ENCODE data around the gene NPAT. TPM values are rescaled to one million over a fixed set of nuclear protein-coding genes. Genes with fewer than 3 reads are reported as not detected.

The NPAT gene
- total and polyA plus RNA-seq, 2 of the 13 experiments (the other 11 are each of a cell fraction or from before 2014, with no cell fraction given) = 4.4 to 11.2 TPM

DNA sequence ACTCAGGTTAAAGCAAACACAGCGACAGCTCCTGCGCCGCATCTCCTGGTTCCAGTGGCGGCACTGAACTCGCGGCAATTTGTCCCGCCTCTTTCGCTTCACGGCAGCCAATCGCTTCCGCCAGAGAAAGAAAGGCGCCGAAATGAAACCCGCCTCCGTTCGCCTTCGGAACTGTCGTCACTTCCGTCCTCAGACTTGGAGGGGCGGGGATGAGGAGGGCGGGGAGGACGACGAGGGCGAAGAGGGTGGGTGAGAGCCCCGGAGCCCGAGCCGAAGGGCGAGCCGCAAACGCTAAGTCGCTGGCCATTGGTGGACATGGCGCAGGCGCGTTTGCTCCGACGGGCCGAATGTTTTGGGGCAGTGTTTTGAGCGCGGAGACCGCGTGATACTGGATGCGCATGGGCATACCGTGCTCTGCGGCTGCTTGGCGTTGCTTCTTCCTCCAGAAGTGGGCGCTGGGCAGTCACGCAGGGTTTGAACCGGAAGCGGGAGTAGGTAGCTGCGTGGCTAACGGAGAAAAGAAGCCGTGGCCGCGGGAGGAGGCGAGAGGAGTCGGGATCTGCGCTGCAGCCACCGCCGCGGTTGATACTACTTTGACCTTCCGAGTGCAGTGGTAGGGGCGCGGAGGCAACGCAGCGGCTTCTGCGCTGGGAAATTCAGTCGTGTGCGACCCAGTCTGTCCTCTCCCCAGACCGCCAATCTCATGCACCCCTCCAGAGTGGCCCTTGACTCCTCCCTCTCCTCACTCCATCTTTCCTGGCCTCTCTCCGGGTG, at the start of gene NPAT, which contains the start of gene ATM (continued):
- TF ChIP-seq, protein P1, sequence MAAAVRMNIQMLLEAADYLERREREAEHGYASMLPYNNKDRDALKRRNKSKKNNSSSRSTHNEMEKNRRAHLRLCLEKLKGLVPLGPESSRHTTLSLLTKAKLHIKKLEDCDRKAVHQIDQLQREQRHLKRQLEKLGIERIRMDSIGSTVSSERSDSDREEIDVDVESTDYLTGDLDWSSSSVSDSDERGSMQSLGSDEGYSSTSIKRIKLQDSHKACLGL (CRISPR knock-in tag; IDR thresholded peaks at IDR 0.05) = peak; percentile 68
- TF ChIP-seq, protein P2, sequence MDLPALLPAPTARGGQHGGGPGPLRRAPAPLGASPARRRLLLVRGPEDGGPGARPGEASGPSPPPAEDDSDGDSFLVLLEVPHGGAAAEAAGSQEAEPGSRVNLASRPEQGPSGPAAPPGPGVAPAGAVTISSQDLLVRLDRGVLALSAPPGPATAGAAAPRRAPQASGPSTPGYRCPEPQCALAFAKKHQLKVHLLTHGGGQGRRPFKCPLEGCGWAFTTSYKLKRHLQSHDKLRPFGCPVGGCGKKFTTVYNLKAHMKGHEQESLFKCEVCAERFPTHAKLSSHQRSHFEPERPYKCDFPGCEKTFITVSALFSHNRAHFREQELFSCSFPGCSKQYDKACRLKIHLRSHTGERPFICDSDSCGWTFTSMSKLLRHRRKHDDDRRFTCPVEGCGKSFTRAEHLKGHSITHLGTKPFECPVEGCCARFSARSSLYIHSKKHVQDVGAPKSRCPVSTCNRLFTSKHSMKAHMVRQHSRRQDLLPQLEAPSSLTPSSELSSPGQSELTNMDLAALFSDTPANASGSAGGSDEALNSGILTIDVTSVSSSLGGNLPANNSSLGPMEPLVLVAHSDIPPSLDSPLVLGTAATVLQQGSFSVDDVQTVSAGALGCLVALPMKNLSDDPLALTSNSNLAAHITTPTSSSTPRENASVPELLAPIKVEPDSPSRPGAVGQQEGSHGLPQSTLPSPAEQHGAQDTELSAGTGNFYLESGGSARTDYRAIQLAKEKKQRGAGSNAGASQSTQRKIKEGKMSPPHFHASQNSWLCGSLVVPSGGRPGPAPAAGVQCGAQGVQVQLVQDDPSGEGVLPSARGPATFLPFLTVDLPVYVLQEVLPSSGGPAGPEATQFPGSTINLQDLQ (CRISPR knock-in tag; IDR thresholded peaks at IDR 0.05) = no peak
- TF ChIP-seq ZNF354B (CRISPR knock-in tag; IDR thresholded peaks at IDR 0.05) (no peak), NR3C1 (CRISPR knock-in tag; IDR thresholded peaks at IDR 0.05) (no peak), ZNF326 (CRISPR knock-in tag; IDR thresholded peaks at IDR 0.05; ENCODE audit: borderline replicate concordance) (no peak), ZNF446 (CRISPR knock-in tag; IDR thresholded peaks at IDR 0.05) (no peak), NAIF1 (CRISPR knock-in tag; IDR thresholded peaks at IDR 0.05; ENCODE audit: borderline replicate concordance) (peak; percentile 51; the same call in 1 of the 2 replicates), ISX (CRISPR knock-in tag; conservative IDR thresholded peaks at IDR 0.05) (no peak), ZSCAN20 (CRISPR knock-in tag; IDR thresholded peaks at IDR 0.05; ENCODE audit: borderline replicate concordance) (no peak), ZNF549 (CRISPR knock-in tag; IDR thresholded peaks at IDR 0.05) (no peak), NFKB2 (CRISPR knock-in tag; IDR thresholded peaks at IDR 0.05; ENCODE audit: borderline replicate concordance) (peak; percentile 81; the same call in 1 of the 2 replicates), ZNF367 (CRISPR knock-in tag; IDR thresholded peaks at IDR 0.05; ENCODE audit: borderline replicate concordance) (no peak), YY1 (IDR thresholded peaks at IDR 0.05; ENCODE audit: insufficient read depth, insufficient replicate concordance, low read depth, low read length) (peak; percentile 54), HNRNPLL (IDR thresholded peaks at IDR 0.05; ENCODE audit: low read depth, low read length, poor library complexity, severe bottlenecking) (peak; percentile 96), DR1 (CRISPR knock-in tag; IDR thresholded peaks at IDR 0.05) (peak; percentile 23; the same call in 1 of the 2 replicates), SIN3B (IDR thresholded peaks at IDR 0.05; ENCODE audit: low read length) (peak; percentile 85), CBX1 (IDR thresholded peaks at IDR 0.05; ENCODE audit: low read depth) (peak; percentile 70), ZNF160 (CRISPR knock-in tag; IDR thresholded peaks at IDR 0.05) (peak; percentile 4; the same call in 1 of the 2 replicates), ZFP36 (IDR thresholded peaks at IDR 0.05; ENCODE audit: borderline replicate concordance, low read depth, low read length, partially characterized antibody) (no peak), ZMYM2 (CRISPR knock-in tag; IDR thresholded peaks at IDR 0.05) (no peak), NFYC (CRISPR knock-in tag; IDR thresholded peaks at IDR 0.05) (peak; percentile 84), ZNF546 (CRISPR knock-in tag; conservative IDR thresholded peaks at IDR 0.05) (no peak)
- TF ChIP-seq, protein P3, sequence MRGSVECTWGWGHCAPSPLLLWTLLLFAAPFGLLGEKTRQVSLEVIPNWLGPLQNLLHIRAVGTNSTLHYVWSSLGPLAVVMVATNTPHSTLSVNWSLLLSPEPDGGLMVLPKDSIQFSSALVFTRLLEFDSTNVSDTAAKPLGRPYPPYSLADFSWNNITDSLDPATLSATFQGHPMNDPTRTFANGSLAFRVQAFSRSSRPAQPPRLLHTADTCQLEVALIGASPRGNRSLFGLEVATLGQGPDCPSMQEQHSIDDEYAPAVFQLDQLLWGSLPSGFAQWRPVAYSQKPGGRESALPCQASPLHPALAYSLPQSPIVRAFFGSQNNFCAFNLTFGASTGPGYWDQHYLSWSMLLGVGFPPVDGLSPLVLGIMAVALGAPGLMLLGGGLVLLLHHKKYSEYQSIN (CRISPR knock-in tag; IDR thresholded peaks at IDR 0.05; ENCODE audit: borderline replicate concordance) = no peak
- TF ChIP-seq, protein P4, sequence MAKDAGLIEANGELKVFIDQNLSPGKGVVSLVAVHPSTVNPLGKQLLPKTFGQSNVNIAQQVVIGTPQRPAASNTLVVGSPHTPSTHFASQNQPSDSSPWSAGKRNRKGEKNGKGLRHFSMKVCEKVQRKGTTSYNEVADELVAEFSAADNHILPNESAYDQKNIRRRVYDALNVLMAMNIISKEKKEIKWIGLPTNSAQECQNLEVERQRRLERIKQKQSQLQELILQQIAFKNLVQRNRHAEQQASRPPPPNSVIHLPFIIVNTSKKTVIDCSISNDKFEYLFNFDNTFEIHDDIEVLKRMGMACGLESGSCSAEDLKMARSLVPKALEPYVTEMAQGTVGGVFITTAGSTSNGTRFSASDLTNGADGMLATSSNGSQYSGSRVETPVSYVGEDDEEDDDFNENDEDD (CRISPR knock-in tag; IDR thresholded peaks at IDR 0.05; ENCODE audit: borderline replicate concordance) = peak; percentile 90; the same call in 1 of the 2 replicates

Data from HepG2 (cell line).